AG10803 (cell line): ENCODE measurements around the gene TAPT1.
A peak's percentile ranks its signal among the peaks of the same experiment; 100 is the strongest.
"Not testable (repeated sequence)": the region's sequence is repeated elsewhere in the genome, so short reads cannot be mapped to it uniquely, and the experiment has no call there.

Source experiments
- DNase-seq: peaks from one replicate; pipeline ENCODE4 v3.0.0; 2010; ENCODE audit warnings: low read depth
- H3K4me3 ChIP-seq: 2 replicates; pipeline ENCODE4 v1.5.1; 2011; ENCODE audit warnings: mild to moderate bottlenecking, low read length, control low read depth
- CTCF ChIP-seq: conservative IDR thresholded peaks from 2 replicates; pipeline ENCODE4 v1.5.1; 2011; ENCODE audit warnings: mild to moderate bottlenecking, low read length, control low read depth, inconsistent platforms

TAPT1 gene

DNA sequence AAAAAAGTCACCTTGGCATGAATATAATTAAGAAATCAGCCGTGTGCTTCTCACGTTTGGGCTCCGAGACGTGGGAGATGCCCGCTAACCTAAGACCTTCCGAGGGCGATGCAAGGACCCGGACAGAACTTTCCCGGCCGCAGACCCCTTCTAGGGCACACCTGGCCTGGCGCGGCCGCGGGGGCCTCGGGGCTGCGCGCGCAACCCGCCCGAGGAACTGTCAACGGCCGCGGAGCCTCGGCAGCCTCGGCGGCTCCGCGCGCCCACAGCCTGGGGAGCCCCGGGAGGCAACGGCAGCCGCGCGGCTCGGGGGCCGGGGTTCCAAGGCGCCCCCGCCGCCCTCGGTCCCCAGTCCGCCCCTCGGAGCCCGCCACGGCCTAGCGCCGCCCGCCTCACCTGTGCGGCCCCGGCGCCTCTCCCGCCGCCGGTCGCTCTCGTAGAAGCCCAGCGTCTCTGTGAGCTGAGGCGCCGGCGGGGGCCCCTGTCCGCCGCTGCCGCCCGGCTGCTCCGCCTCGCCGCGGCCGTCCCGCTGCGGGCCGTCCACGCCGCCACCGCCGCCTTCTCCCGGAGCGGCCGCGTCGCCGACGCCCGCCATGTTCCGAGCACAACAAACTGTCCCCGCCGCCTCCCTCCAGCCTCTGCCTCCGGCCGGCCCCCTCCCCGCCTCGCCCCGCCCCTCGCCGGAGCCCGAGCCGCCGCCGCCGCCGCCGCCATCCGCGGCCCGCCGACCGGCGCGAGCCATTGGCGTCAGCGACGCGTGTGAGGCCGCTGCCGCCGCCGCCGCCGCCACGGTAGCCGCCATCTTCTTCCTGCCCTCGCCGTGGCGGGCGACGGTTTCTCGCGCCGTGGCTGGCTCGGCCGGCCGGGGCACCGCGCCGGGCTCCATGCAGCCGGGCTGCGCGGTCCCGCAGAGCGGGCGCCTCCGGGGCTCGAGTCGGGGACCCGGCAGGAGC is at the start of gene TAPT1:
TAPT1 (minus strand) TSS at position 609 of the 953 bp plus-strand sequence; CDS start at position 595, 14 bp downstream.
- peak; percentile 67 for DNase-seq
- no peak for TF ChIP-seq CTCF
- H3K4me3 ChIP-seq: peak within 1 kb of the TSS; percentile 85

- no peak overlapping the region for H3K4me3 ChIP-seq
- no peak for DNase-seq
- TF ChIP-seq CTCF: no peak
These were observed 45.1 kb upstream of the TAPT1 start for GRCh38 chr4:16271411-16271810.

- no peak for DNase-seq
- H3K4me3 ChIP-seq: no peak overlapping the region
- TF ChIP-seq CTCF: peak; percentile 17; the same call in 1 of the 2 replicates
These were observed 44.4 kb upstream of the TAPT1 start for GRCh38 chr4:16270454-16271328.

GRCh38 chr4:16269742-16270453 is 43.6 kb upstream of the TAPT1 start:
- not testable (repeated sequence) for H3K4me3 ChIP-seq
- DNase-seq: peak; percentile 99

GRCh38 chr4:16269240-16269639 is 43.0 kb upstream of the TAPT1 start:
- TF ChIP-seq CTCF: no peak
- no peak overlapping the region for H3K4me3 ChIP-seq

GRCh38 chr4:16268290-16268689 is 42.0 kb upstream of the TAPT1 start:
- H3K4me3 ChIP-seq: no peak overlapping the region
- DNase-seq: no peak
- TF ChIP-seq CTCF: no peak

More at GRCh38 chr4:16269240-16269639, 43.0 kb upstream of the TAPT1 start:
- no peak for DNase-seq

DNA sequence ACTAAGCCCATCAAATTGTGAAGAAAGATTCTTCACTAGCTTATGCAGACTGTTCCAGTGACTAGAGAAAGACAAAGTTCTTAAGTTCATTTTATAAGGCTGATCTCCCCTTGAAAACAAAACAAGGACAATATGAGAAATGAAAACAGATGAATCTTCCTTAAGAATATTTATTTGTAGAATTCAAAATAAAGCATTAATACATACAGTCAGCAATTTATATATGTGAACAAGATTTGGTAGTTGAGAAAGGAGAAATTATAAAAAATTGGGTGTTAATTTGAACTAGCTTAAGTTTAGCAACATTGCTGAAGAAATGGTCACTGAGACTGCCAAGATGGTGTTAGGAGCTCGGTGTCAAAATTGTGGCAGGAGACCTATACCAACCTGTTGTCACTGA is 41.4 kb upstream of the TAPT1 start:
- DNase-seq: no peak
- H3K4me3 ChIP-seq: no peak overlapping the region
- no peak for TF ChIP-seq CTCF
